Stimulated activated CD4-positive, alpha-beta T cell treated with anti-CD3 and anti-CD28 coated beads, TNF-alpha, amount 100 ng/mL, for 48 hours (primary cell): ENCODE results near the gene ZFP64.

ENCODE experiments used
- DNase-seq, 3 donors: peaks; one replicate each; pipeline ENCODE4 v3.0.0-alpha.2; 2020; ENCODE audit warnings: low read depth in 3 of 3

The ZFP64 gene

DNA sequence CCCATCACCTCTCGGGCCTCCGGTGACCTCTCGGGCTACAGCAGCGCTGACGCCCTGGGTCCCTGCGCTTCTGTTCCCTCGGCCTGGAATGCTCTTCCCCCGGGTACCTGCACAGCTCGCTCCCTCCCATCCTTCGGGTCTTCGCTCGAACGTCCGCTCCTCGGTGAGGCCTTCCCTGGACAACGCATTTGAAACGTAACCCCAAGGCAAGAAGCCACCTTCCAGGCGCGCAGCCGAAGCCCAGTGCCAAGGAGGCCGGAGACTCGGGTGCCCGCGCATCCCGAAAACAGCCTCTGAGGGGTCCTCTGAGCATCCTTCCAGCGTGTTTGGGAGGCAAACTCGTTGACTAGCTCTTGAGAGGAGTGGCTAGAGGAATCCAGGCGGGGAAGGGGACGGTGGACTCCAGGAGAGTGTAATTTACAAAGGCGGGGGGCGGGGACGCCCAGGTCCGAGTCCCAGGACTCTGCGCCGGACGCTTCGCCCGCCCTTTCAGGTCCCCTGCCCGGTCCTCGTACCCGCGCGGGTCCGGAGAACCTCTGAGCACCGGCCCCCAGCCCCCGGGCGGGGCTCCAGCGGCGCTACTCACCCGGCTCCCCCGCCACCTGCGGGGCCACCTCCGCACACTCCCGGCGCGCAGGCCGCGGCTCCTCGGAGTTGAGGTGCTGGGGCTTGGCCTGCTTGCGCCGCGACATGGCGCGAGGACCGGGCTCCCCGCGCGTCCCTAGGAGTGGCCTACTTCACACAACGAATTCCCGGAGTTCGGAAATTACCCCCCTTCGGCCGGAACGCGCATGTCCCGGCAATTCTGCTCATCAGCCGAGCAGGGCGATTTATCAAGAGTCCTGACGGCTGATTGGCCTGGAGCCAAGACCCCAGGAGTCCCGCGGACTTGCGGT lies 86.8 kb downstream of the ZFP64 start:
- no peak for DNase-seq

DNA sequence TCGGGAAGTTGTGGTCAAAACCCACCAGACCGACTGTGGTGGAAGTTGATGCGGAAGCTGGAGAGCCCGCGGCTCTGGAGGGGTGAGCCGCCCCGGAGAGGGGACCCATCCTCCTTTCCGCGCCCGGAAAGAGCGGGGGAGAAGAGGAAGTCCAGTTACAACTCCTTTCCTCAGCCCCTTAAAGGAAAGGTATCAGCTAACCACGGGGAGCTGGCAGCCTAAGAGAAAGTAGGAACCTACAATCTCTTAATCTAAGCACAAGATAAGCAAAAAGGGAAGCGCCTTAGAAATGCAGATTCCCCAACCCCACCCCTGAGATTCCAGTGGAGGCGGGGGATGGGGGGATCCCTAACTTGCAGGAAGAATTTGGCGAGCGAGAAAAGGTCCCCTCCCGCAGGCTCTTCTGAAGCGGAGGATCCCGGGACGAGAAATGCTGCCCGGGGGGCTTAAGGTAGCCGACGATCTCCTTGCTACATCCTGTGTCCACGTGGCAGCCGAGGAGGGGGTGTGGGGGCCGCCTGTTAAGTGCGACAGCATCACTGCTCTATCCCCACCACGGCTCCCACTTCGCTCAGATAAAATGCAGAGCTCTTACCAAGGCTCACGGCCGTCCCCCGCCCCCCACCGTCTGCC lies 87.5 kb downstream of the ZFP64 start:
- no peak for DNase-seq

DNA sequence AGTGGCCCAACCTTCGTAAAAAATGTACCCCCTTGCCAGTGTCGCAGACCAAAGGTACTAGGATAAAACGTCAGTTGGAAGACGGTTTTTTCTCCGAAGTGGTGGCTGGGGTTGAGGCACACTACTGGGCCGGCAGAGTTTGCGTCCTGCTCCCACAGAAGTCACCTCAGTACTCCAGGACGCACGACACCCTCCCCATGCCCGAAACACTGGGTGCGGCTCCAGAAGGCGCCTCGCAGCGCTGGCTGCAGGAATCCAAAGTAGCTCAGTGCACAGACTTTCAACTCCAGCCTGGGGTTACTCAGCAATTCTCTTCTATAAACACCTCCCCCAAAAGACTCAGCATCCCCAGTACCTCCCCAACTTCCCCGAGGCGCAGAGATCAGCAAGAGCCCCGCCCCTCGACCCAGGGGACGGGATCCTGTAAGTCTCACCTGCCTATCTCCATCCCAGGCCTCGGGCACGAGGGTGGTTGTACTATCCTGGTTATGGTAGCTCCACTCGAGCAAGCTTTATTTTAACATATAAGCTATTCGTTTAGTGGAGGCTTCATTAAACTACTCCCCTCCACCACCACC lies 88.2 kb downstream of the ZFP64 start:
- no peak for DNase-seq

DNA sequence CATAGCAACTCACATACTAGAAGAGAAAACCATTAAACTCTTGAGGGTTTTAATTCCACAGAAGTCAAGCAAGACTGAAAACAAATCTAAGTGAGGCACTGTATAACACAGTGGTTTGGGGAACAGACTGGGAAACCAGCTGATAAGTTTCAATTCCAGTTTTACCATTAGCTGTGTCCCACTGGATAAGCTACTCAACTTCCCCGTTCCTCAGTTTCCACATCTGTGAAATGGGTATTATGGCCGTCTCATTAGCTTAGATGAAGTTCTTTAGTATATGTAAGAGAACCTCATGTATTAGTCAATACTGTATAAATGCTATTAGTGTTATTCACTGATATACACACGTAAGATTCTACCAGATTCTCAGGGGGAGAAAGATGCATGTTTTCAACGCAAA lies 89.0 kb downstream of the ZFP64 start:
- DNase-seq: no peak

DNA sequence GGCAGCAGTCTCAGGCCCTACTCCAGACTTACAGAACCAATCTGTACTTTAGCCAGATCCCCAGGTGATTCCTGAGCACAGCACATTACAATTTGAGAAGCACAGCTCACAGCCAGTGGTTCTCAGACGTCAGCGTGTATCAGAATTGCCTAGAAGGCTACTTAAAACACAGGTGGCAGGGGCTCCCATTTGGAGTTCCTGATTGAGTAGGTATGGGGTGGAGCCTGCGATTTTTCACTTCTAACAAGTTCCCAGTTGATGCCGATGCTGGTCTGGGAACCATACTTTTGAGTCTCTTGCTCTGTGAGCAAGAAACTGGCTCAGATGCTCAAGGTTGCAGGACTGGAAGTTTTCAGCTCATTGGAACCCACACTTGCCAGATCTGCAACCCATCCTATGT lies 89.5 kb downstream of the ZFP64 start:
- no peak for DNase-seq
